ENCODE results near the gene SGSM1. TPM values are rescaled to one million over a fixed set of nuclear protein-coding genes. Genes with fewer than 3 reads are reported as not detected.

The SGSM1 gene
- total RNA-seq, 1 donor from 2014 or later = 8.0 TPM

GRCh38 chr22:24965822-24966626, 160.0 kb downstream of the SGSM1 start:
- intact Hi-C loops (cut with DNase I) = no loop called here

GRCh38 chr22:24968066-24968561, 162.1 kb downstream of the SGSM1 start:
- intact Hi-C loops (cut with DNase I) = no loop called here

More at GRCh38 chr22:24965822-24966626, 160.0 kb downstream of the SGSM1 start:
- DNase-seq (ENCODE audit: low spot score) = no peak

GRCh38 chr22:24969560-24970301, 163.7 kb downstream of the SGSM1 start:
- intact Hi-C loops (cut with DNase I) = no loop called here
- peak; percentile 82 for DNase-seq (ENCODE audit: low spot score)

More at GRCh38 chr22:24968066-24968561, 162.1 kb downstream of the SGSM1 start:
- no peak for DNase-seq (ENCODE audit: low spot score)

GRCh38 chr22:24972369-24972768, 166.4 kb downstream of the SGSM1 start:
- intact Hi-C loops (cut with DNase I) = no loop called here
- no peak for DNase-seq (ENCODE audit: low spot score)

- no peak for DNase-seq (ENCODE audit: low spot score)
- intact Hi-C loops (cut with DNase I) = no loop called here
These were observed 167.9 kb downstream of the SGSM1 start for GRCh38 chr22:24973872-24974271.

GRCh38 chr22:24975125-24975640, 169.2 kb downstream of the SGSM1 start:
- no peak for DNase-seq (ENCODE audit: low spot score)
- intact Hi-C loops (cut with DNase I) = no loop called here

- intact Hi-C loops (cut with DNase I) = no loop called here
- DNase-seq (ENCODE audit: low spot score) = no peak
These were observed 169.9 kb downstream of the SGSM1 start for GRCh38 chr22:24975813-24976341.

- no peak for DNase-seq (ENCODE audit: low spot score)
- intact Hi-C loops (cut with DNase I) = no loop called here
These were observed 170.6 kb downstream of the SGSM1 start for GRCh38 chr22:24976442-24977218.

Other genes starting within 250 kb of the SGSM1 start
- gene LRRC75B, start 213.1 kb upstream of the SGSM1 start, total RNA-seq = 4.2 TPM
- gene GGT1, start 203.0 kb upstream of the SGSM1 start, total RNA-seq = 2.0 TPM
- not detected for gene PIWIL3, start 31.5 kb upstream of the SGSM1 start, total RNA-seq
- gene LHFPL7, start 140.5 kb downstream of the SGSM1 start, total RNA-seq = not detected
- gene KIAA1671, start 146.5 kb downstream of the SGSM1 start, total RNA-seq = 12.3 TPM

All from cardiac septum (tissue), 1 donor.